Measurements from ENCODE around the gene NUDT4.
"Not testable (repeated sequence)": the region's sequence is repeated elsewhere in the genome, so short reads cannot be mapped to it uniquely, and the experiment has no call there.

The NUDT4 gene

DNA sequence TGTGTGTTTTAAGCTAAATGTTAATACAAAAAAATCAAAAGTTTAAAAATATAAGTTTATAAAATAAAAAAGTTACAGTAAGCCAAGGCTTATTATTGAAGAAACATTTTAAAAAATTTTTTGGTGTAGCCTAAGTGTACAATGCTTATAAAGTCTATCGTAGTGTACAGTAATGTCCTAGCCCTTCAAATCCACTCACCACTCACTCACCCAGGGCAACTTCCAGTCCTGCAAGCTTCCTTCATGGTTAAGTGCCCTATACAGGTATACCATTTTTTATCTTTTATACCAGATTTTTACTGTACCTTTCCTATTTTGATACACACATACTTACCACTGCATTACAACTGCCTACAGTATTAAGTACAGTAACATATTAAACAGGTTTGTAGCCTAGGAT is 52.1 kb downstream of the NUDT4 start:
- no peak for DNase-seq

DNA sequence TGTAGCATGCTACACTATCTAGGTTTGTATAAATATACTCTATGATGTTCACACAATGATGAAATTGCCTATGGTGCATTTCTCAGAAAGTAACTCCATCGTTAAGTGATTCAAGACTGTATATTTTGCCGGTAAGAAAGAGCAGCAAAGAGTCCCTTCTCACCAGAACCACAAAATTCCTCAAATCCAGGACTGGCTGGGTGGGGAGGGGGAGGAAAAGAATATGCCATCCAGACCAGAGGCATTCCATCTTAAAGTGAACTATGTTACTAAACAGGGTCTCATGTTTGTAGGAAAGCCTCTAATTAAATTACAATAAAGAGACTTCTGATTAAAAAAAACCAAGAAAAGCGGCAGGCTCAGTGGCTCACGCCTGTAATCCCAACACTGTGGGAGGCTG is 52.6 kb downstream of the NUDT4 start:
- DNase-seq, result no peak

DNA sequence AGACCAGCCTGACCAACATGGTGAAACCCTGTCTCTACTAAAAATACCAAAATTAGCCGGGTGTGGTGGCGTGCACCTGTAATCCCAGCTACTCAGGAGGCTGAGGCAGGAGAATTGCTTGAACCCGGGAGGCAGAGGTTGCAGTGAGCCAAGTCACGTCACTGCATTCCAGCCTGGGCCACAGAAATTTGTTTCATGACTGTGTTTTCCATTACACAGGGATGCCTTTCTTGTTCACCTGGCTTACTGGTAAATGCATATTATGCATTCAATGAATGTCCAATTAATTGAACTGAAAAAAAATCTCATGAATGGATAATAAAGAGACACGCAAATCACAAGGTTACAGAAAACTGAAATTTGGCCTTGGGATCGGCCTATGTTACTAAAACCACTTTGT is 54.3 kb downstream of the NUDT4 start:
- DNase-seq, result not testable (repeated sequence)

DNA sequence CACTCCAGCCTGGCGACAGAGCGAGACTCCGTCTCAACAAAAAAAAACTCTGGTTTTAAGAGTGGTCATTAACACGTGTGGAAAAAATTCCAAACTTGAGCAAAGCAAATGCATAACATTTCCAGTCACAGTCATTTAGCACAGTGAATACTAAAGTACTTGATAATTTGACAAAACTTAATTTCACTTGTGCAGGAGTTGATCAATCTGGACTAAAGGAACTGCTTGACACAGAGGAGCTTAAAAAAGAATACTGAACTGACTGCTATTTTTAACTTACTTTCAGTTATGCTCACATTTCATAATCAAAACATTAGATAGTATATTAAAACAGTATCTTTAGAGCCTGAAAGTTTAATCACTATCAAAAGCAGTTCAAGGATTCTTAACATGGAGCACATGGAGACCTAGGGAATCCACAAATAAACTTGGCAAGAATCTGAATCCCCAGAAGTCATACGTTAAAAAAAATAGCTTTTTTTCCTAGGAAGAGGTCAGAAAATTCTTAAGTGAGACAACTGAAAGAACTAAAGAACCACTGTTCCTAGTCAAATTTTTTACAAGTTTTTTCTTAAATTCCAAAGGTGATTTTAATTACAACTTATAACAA is 56.6 kb downstream of the NUDT4 start:
- no peak for DNase-seq

DNA sequence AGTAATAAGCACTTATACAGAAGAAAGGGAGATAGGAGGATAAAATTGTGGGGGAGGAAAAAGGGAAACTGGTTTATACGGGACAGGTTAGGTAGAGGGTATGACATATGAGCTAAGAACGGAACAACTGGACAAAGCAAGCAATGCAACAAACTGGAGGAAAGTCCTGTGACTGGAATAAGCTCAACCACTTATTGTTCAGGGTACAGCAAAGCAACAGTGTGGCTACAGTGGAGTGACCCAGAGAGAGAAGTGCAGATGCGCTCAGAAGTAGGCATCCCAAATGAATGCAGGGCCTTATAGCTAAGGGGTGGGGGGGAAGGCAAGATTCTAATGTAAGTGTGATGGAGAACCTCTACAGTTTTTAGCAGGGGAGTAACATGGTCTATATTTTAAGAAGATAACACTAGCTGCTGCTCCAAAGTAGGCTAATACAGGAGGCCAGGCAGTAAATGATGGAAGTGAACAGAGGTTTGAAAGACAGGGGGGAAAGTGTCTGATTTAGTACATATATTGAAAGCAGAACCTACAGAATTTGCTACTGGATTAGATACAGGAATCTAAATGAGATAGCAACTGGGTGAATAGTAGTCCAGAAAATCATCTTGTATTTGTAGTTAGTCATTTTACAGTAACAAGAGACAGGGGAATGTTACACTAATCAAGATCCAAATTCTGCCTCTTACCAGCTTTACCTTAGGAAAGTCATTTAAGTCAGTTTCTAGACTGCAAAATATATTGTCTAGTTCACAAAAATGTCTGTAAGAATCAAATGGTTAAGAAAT is 60.7 kb downstream of the NUDT4 start:
- DNase-seq, result no peak

DNA sequence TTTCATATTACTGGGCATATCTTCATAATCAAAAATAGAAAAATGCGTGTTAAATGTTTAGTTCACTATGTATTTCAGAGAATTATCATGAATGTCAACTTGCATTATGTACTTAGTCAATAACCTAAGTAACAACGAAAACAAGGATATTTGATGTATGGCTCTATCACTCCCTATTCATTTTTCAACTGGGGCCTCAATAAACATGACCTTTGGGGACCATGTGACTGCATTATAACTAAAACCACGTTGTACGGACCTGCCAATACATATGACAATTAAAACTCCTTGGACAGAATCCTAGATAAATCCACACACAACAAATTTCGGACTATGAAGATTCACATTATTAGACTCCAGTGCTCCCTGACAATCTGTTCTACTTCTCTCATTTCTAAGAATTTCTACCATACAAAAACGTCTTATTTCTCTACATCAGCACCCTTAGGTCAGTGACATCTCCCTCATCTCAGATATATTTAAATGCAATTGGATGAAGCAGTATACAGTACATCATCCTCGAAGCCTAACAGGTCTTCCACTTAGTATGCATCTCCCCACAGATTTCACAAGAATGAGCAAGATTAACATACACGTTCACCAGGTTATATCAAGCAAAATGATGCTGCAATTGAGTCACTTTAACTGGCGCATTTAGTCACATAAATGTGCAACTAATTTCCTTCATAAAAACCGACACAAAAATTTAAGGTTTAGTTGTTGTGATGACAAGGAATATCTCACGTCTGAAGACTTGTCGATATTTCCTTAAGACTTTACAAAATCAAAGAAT is 62.5 kb downstream of the NUDT4 start:
- DNase-seq, result no peak

DNA sequence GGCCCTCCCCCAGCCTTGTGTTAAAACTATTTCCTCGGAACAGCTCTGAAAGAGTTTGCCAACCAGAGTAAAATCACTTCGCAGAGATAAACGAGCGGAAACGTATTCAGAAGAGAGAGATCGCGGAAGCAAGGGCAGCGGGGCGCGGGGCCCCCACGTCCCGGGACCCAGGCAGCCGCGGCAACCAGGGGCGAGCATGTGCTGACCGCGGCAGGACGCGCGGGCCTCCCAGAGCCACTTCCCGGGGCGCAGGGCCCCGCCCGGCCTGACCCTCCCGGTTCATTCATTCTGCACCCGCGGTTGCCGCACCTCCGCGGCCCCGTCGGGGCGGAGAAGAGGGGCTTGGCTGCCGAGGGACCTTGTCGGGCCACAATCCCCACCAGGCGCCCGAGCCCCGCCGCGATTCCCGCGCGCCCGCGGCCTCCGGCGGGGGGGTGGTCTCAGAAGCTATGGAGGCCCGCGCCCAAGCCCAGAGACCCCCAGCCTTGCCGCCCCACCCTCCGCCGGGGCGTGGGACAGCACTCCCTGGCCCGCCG is 63.4 kb downstream of the NUDT4 start:
- DNase-seq, result peak; percentile 43

DNA sequence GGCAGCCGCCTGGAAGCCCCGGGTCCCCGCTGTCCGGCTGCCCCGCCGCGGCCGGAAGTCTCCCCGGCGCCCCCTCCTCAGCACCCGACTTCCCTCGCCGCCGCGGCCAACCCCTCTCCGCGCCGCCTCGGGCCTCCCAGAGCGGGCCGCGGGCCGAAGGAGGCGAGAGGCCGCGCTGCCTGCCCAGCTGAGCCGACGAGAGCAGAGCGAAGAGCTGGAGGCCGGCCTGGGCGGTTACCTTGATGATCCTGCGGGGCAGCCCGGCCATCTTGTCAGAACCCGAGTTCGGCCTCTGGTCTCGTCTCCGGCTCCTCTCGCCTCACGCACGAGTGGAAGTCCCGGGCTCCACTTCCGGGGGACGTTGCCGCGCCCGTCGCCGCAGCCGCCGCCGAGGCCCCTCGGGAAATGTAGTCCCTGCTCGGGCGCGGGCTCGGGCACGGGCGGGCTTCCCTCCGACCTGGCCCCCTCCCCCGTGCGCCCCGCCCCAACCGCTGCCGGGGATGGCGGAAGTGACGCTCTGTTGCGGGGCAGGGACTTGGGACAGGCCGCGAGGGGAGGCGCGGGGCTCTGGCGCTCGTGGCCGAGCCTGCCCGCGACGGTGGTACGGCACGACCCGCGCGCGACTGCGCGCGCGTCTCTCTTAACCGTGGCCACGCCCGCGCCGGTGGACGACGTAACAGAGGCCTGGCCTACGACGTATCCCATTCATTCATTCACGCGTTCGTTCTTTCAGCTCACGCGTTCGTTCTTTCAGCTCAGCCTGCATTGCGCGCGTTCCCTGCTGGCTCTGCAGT is 64.1 kb downstream of the NUDT4 start, which contains the start of gene UBE2N:
Gene UBE2N, minus strand, starts transcription at position 331 of the 794 bp plus-strand sequence. Its CDS starts 63 bp downstream, at position 268.
- peak; percentile 98 for DNase-seq

DNA sequence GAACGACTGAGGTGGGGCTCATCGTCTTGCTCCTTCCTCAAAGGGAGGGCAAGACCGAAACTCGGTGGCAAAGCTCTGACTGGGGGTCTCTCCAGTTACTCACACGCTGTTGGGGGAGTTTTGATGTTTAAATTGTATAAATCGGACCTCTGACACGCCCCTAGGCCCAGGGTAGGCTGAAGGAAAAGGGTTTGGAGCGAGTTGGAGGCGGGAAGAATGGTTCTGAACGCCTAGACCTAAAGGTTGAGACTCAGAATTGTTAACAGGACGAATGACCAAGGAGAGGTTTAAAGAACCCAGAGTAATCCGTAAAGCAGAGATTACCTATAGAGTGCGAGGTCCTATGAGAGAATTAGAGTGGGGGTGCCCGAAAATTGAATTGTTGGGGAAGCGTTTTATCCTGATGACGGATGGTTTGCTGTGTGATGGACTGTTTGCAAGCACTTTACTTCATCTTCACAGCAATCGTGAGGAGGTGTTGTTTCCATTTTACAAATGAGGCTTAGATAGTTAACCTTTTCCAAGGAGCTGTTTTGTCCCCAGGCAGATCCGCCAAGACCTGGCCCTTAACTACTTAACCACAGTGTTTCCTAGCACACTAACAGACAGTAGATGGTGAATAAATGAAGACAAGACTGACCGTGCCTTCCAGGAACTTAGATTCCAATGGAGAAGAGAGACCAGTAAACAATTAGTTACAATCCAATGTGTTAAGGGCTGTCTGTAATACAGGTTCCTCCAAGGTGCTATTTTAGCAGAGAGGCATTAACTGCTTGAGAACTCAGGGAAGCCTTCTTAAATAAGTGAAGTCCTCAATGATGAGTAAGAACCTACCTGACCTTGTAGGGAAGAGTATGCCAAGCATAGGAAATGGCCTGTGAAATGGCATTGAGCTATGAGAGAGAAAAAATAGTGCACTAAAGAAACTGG is 65.0 kb downstream of the NUDT4 start:
- peak; percentile 17 for DNase-seq

DNA sequence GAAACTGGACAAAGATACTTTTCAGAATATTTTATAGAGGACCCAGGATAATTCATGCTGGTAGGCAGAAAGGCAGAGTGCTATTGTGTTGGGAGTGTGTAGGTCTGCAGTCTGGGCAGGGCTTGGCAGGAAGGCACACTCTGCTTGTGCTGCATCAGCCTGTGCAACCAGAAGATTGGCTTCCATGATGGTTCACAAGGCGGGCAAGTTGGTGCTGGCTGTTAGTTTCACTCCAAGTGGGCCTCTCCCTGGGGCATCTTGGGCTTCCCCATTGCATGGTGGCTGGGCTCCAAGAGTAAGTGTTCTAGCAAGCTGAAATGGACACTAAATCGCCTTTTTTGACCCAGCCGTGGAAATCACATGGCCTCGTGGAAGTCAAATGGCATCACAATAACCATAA is 65.9 kb downstream of the NUDT4 start:
- DNase-seq, result no peak

DNA sequence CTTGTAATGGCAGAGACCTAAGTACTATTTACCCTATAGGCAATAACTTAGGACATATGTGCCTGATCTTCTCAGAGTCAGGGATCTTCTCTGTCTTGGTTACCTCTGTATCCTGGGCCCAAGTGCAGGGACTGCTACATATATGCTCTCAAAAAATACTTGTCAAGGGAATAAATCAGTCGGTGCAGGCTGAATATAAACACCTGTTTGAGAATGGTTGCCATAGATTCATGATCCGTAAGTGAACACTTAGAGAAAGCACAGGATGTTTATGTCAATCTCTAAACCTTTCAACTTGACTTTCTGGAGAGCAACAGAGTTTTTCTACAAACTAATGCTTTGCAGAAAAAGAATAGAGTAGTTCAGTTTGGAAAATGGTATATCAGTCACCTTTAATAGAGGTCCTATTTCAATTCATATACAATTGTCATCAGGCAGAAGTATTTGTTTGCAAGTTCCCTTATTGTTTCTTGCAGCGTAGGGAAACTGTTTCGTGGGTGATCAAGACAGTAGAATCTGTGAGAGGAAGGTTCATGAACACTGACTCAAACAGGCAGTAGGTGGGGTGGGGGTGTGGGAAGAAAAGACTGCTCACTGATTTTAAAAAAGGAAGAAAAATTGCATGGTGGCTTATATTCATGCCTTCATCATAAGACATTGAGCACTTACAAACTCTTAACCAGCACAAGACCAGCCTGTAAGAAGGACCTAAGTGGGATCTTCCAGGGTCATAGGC is 70.0 kb downstream of the NUDT4 start:
- DNase-seq, result no peak

DNA sequence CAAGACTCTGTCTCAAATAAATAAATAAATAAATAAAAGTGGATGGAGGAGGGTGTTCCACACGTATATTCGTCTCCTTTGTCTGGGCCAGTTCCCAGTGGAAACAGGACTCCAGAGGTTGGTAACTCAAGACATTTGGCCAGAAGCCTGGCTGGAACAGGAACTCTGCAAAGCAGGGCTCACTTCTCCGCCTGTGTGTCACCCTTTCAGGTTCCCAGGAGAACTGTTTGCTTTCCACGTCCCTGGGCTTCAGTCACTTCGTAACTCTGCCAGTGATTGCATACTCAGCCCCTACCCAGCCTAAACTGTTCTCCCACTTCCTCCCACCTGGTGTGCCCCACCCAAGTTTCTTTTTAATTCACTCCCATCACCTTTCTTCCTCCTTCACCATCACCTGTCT is 71.1 kb downstream of the NUDT4 start:
- no peak for DNase-seq

DNA sequence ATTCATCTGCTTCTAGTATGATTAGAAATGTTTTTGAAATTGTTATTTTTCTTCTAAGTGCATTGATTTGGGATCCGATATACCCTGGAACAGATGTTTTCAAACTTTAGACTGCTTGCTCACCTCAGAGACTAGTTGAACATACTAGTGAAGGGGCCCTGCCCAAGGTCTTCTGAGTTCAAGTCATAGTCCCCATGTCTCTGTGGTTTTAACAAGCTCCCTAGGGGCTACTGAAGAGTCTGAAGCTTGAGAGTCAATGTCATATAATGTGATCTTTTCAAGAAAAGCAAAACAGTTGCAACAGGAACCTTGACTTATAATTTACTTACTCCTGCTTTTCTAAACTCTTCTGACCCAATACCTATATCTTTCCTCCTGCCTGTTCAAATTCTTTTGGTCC is 71.6 kb downstream of the NUDT4 start:
- DNase-seq, result no peak

DNA sequence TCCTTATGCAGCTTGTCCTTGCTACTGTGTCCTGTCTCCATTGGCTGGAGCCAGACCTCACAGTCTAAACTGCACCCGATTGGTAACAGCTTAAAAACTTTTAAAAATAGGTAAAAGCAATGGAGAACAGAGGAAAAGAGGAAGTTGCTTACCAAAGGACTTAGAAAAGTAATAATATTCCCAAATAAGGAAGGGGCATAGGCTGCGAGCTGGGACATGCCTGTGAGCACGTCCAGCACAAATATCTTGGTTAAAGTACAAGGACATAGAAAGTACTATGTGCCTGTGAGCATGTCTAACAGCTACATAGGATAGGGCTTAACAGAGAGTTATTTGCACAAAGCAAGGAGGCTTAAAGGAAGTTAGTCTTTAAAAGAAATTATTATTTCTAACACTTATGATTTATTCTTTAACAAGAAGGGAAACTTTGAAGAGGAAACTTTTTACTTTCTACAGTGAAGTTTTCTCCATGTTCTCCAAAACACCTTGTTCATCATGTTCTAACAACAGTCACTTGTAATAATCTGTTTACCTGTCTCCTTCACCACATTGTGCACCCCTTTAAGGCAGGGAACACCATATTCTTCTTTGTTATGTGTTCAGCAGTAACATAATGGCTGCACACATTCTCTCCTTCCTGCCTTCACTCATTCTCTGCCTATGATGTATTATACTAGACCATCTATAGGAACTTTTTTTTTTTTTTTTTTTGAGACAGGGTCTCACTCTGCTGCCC is 73.9 kb downstream of the NUDT4 start:
- no peak for DNase-seq

DNA sequence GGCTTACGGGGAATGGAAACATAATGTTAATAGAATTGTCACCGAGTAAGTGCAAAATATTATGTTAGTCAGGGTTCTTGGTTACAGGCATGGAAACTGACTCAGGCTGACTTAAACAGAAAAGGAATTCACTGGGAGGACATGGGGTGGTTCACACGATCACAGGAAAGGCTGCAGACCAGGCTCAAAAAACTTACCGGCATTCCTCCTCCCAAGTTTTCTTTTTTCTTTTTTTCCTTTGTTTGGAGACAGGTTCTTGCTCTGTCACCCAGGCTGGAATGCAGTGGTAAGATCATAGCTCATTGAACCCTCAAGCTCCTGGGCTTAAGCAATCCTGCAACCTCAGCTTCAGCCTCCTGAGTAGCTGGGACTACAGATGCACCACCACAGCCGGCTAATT is 75.9 kb downstream of the NUDT4 start:
- DNase-seq, result no peak

DNA sequence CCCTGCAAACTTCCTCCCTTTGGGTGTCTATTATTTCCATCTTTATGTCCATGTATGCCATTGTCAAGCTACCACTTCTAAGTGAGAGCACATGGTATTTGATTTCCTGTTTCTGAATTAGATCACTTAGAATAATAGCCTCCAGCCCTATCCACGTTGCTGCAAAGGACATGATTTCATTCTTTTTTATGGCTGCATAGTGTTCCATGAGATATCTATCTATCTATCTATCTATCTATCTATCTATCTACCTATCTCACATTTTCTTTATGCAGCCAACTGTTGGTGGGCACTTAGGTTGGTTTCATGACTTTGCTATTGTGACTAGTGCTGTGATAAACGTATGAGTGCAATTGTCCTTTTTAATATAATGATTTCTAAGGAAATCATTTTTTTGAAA is 78.4 kb downstream of the NUDT4 start:
- DNase-seq, result no peak

All from right hindlimb (tissue), 1 donor.